SU-DHL-6 (cell line): Measurements from ENCODE around the gene EPB41L4B.
A peak's percentile ranks its signal among the peaks of the same experiment; 100 is the strongest.

Experiments used
- H2AFZ ChIP-seq: fragments of 200-600 bp; sonication (generic); 2 replicates; pipeline ENCODE4 v1.6.1; 2014; ENCODE audit warnings: low read depth, mild to moderate bottlenecking, moderate library complexity, mixed read lengths, antibody characterized with exemption, low read length; ENCODE audit not compliant: severe bottlenecking
- H3F3A ChIP-seq: fragments of 200-600 bp; shearing (Covaris generic); 2 replicates; pipeline ENCODE4 v1.6.0; 2016; ENCODE audit warnings: antibody characterized with exemption, mild to moderate bottlenecking; ENCODE audit not compliant: insufficient read depth
- H3K27ac ChIP-seq: fragments of 200-600 bp; sonication (generic); 2 replicates; pipeline ENCODE4 v1.5.1; 2016; ENCODE audit warnings: low read depth, mild to moderate bottlenecking, low read length, moderate library complexity, mixed read lengths
- H3K27me3 ChIP-seq: fragments of 200-600 bp; sonication (generic), shearing (Covaris generic); 2 replicates; pipeline ENCODE4 v1.6.0; 2014; ENCODE audit warnings: mild to moderate bottlenecking, low read length
- H3K36me3 ChIP-seq: fragments of 200-600 bp; sonication (generic); 2 replicates; pipeline ENCODE4 v1.6.1; 2014; ENCODE audit warnings: mild to moderate bottlenecking, low read length, mixed read lengths
- H3K4me2 ChIP-seq: fragments of 300-600, 200-600 bp; shearing (Covaris generic), sonication (generic); 2 replicates; pipeline ENCODE4 v1.6.0; 2014; ENCODE audit warnings: low read length, low read depth, mild to moderate bottlenecking; ENCODE audit not compliant: poor library complexity, severe bottlenecking
- H3K4me3 ChIP-seq: fragments of 200-600 bp; sonication (generic); 2 replicates; pipeline ENCODE4 v1.5.1; 2014; ENCODE audit warnings: antibody characterized with exemption, low read length, mild to moderate bottlenecking, mixed read lengths; ENCODE audit not compliant: insufficient read depth, poor library complexity, severe bottlenecking
- H3K79me2 ChIP-seq: fragments of 200-600 bp; sonication (generic); 2 replicates; pipeline ENCODE4 v1.6.1; 2014; ENCODE audit warnings: mild to moderate bottlenecking, low read length, moderate library complexity; ENCODE audit not compliant: insufficient read depth
- H3K9ac ChIP-seq: fragments of 200-600 bp; sonication (generic); 2 replicates; pipeline ENCODE4 v1.7.0; 2014; ENCODE audit warnings: mild to moderate bottlenecking, low read length
- H3K9me2 ChIP-seq: fragments of 200-600 bp; sonication (generic); replicated peaks from 2 replicates; pipeline ENCODE4 v1.6.1; 2014; ENCODE audit warnings: low read length; ENCODE audit not compliant: insufficient read depth
- H3K9me3 ChIP-seq: fragments of 200-600 bp; sonication (generic); 2 replicates; pipeline ENCODE4 v1.6.1; 2014; ENCODE audit warnings: low read length, mixed read lengths; ENCODE audit not compliant: insufficient read depth
- H4K20me1 ChIP-seq: fragments of 200-600 bp; sonication (generic); 2 replicates; pipeline ENCODE4 v1.6.1; 2014; ENCODE audit warnings: low read depth, mild to moderate bottlenecking, antibody characterized with exemption, low read length, moderate library complexity, mixed read lengths
- EZH2phosphoT487 ChIP-seq: fragments of 200-600 bp; sonication (generic), shearing (Covaris generic); conservative IDR thresholded peaks from 2 replicates; pipeline ENCODE4 v1.6.1; 2018; ENCODE audit warnings: mild to moderate bottlenecking, antibody characterized with exemption, low read length, moderate library complexity, mixed read lengths
- TF ChIP-seq, protein P1 (sequence below): fragments of 200-600 bp; sonication (generic); IDR thresholded peaks from one replicate; pipeline ENCODE4 v1.5.1; 2017; ENCODE audit warnings: antibody characterized with exemption, mild to moderate bottlenecking, low read length, moderate library complexity; ENCODE audit not compliant: insufficient read depth, poor library complexity, severe bottlenecking

The EPB41L4B gene

DNA sequence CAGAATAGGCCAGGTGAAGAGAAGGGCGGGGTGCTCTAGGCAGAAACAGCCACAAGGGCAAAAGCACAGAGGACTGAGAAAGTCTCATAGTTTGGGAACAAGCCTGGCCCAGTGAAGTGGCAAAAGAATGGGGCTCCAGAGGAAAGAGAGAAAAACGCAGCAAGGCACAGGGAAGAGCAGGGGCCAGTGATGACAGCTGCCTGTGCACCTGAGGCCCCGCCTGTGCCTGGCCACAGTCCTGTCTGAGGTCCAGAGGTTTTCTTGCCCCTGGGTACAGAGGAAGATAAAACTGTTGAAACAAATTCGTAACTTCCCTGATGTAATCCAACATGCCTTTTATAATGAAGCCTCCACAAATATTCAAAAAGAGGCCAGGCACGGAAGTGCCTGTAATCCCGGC lies 175.8 kb downstream of the EPB41L4B start:
- Histone ChIP-seq H3K4me3 (no peak overlapping the region), H3K4me2 (no peak overlapping the region), H2AFZ (no peak overlapping the region), H3K9me3 (no peaks in the 10 kb centered on the region), H3K9ac (no peak overlapping the region), H3K79me2 (no peaks in the 10 kb centered on the region), H4K20me1 (no peaks in the 10 kb centered on the region), H3K27me3 (no peaks in the 10 kb centered on the region), H3K9me2 (no peaks in the 10 kb centered on the region), H3F3A (no peaks in the 10 kb centered on the region), H3K27ac (no peak overlapping the region), H3K36me3 (no peaks in the 10 kb centered on the region)
- no peak for TF ChIP-seq EZH2phosphoT487
- TF ChIP-seq, protein P1, sequence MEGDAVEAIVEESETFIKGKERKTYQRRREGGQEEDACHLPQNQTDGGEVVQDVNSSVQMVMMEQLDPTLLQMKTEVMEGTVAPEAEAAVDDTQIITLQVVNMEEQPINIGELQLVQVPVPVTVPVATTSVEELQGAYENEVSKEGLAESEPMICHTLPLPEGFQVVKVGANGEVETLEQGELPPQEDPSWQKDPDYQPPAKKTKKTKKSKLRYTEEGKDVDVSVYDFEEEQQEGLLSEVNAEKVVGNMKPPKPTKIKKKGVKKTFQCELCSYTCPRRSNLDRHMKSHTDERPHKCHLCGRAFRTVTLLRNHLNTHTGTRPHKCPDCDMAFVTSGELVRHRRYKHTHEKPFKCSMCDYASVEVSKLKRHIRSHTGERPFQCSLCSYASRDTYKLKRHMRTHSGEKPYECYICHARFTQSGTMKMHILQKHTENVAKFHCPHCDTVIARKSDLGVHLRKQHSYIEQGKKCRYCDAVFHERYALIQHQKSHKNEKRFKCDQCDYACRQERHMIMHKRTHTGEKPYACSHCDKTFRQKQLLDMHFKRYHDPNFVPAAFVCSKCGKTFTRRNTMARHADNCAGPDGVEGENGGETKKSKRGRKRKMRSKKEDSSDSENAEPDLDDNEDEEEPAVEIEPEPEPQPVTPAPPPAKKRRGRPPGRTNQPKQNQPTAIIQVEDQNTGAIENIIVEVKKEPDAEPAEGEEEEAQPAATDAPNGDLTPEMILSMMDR: no peak

DNA sequence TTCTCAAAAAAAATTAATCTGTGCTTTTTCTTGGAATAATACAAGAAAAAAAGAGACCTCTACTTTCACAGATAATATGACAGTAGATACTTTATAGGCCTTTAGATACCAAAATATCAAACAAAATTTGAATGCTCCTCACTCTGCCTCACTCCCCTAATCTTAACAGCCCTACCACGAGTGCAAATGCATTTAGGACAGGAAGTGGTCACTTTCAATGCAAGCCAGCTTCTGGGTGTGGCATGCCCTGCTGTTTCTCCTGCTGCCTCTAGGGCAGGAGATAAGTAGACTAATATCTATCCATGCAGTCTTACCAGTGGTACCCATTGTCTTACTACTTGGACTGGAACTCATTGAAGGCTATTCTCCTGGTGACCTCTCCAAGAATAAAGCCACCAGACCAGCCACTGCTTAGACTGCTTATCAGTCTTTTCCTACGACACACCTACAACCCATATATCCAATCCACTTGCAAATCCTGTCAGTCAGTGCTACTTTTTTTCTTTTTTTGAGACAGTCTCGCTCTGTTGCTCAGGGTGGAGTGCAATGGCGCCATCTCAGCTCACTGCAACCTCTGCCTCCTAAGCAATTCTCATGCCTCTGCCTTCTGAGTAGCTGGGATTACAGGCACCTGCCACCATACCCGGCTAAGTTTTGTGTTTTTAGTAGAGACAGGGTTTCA lies 176.8 kb downstream of the EPB41L4B start:
- Histone ChIP-seq H3K9ac (no peak overlapping the region), H3K9me3 (no peaks in the 10 kb centered on the region), H3K4me3 (no peak overlapping the region), H3K9me2 (no peaks in the 10 kb centered on the region), H3F3A (no peaks in the 10 kb centered on the region), H4K20me1 (no peaks in the 10 kb centered on the region), H3K27ac (no peak overlapping the region), H3K27me3 (no peaks in the 10 kb centered on the region), H3K79me2 (no peaks in the 10 kb centered on the region), H3K36me3 (no peaks in the 10 kb centered on the region), H3K4me2 (no peak overlapping the region), H2AFZ (no peak overlapping the region)
- TF ChIP-seq EZH2phosphoT487: no peak
- TF ChIP-seq, protein P1: peak; percentile 11

DNA sequence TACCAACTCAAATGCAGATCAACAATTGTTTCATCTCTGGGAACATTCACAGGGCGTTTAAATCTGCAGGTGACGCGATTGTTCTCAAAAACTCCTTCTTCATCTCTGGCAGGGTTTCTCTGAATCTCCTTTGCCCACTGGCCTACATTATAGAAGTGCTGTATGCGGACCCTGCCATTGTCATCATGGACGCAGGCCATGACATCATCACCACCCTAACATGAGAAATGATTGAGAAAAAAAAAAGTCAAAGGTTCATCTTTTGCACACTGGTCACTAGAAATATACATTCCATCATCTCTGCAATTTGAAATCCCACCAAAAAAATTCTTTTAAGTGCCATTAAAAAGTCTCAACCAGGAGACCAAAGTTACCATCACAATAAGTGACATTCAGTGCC lies 179.5 kb downstream of the EPB41L4B start:
- Histone ChIP-seq H2AFZ (no peak overlapping the region), H3K36me3 (no peaks in the 10 kb centered on the region), H3K27ac (no peak overlapping the region), H3K9ac (no peak overlapping the region), H3K9me2 (no peaks in the 10 kb centered on the region), H3K9me3 (no peaks in the 10 kb centered on the region), H3K79me2 (no peaks in the 10 kb centered on the region), H3K4me2 (no peak overlapping the region), H3F3A (no peaks in the 10 kb centered on the region), H3K27me3 (no peaks in the 10 kb centered on the region), H3K4me3 (no peak overlapping the region), H4K20me1 (no peaks in the 10 kb centered on the region)
- TF ChIP-seq, protein P1: no peak
- TF ChIP-seq EZH2phosphoT487: no peak
